DOHH2 (cell line): ENCODE data around the gene ARMS2.

Experiments used
- H3F3A ChIP-seq: fragments of 200-600 bp; sonication (generic), shearing (Covaris generic); 2 replicates; pipeline ENCODE4 v1.6.0; 2016; ENCODE audit warnings: antibody characterized with exemption, mild to moderate bottlenecking; ENCODE audit not compliant: control insufficient read depth, insufficient read depth
- H3K27ac ChIP-seq: fragments of 200-600 bp; sonication (generic); 2 replicates; pipeline ENCODE4 v1.5.1; 2014; ENCODE audit warnings: low read depth, mild to moderate bottlenecking, low read length, moderate library complexity
- H3K27me3 ChIP-seq: fragments of 200-600 bp; sonication (generic); 2 replicates; pipeline ENCODE4 v1.6.1; 2014; ENCODE audit warnings: mild to moderate bottlenecking, low read length, mixed read lengths; ENCODE audit not compliant: control insufficient read depth
- H3K36me3 ChIP-seq: fragments of 200-600 bp; sonication (generic); 2 replicates; pipeline ENCODE4 v1.6.1; 2014; ENCODE audit warnings: mild to moderate bottlenecking, low read length, moderate library complexity, mixed read lengths; ENCODE audit not compliant: control insufficient read depth
- H3K4me1 ChIP-seq: fragments of 200-600 bp; sonication (generic); 2 replicates; pipeline ENCODE4 v1.6.1; 2014; ENCODE audit warnings: mild to moderate bottlenecking, low read length, mixed read lengths; ENCODE audit not compliant: control insufficient read depth
- H3K4me2 ChIP-seq: fragments of 200-600 bp; sonication (generic); 2 replicates; pipeline ENCODE4 v1.6.0; 2014; ENCODE audit warnings: mild to moderate bottlenecking, low read length, moderate library complexity
- H3K4me3 ChIP-seq: fragments of 200-600 bp; sonication (generic); 2 replicates; pipeline ENCODE4 v1.5.1; 2014; ENCODE audit warnings: mild to moderate bottlenecking, low read length, mixed read lengths
- H3K79me2 ChIP-seq: fragments of 200-600 bp; sonication (generic); 2 replicates; pipeline ENCODE4 v1.6.1; 2014; ENCODE audit warnings: mild to moderate bottlenecking, low read length, mixed read lengths; ENCODE audit not compliant: control insufficient read depth
- H3K9me2 ChIP-seq: fragments of 200-600 bp; sonication (generic); replicated peaks from 2 replicates; pipeline ENCODE4 v1.6.1; 2014; ENCODE audit warnings: mild to moderate bottlenecking, low read length, mixed read lengths; ENCODE audit not compliant: control insufficient read depth
- H3K9me3 ChIP-seq: fragments of 200-600 bp; sonication (generic); 2 replicates; pipeline ENCODE4 v1.6.1; 2014; ENCODE audit warnings: antibody characterized with exemption, low read length, mixed read lengths; ENCODE audit not compliant: control insufficient read depth, insufficient read depth
- H4K20me1 ChIP-seq: fragments of 200-600 bp; sonication (generic); 2 replicates; pipeline ENCODE4 v1.6.0; 2014; ENCODE audit warnings: low read depth, mild to moderate bottlenecking, antibody characterized with exemption, low read length, moderate library complexity; ENCODE audit not compliant: control insufficient read depth, insufficient read depth
- EZH2phosphoT487 ChIP-seq: fragments of 200-600 bp; sonication (generic); IDR thresholded peaks from 2 replicates; pipeline ENCODE4 v1.6.1; 2017; ENCODE audit warnings: borderline replicate concordance, mild to moderate bottlenecking, antibody characterized with exemption, low read length, moderate library complexity, mixed read lengths
- TF ChIP-seq, protein P1 (sequence below): fragments of 200-600 bp; sonication (generic); IDR thresholded peaks from one replicate; pipeline ENCODE4 v1.5.1; 2014; ENCODE audit warnings: antibody characterized with exemption, mild to moderate bottlenecking, low read depth, low read length; ENCODE audit not compliant: poor library complexity, severe bottlenecking

ARMS2 gene

DNA sequence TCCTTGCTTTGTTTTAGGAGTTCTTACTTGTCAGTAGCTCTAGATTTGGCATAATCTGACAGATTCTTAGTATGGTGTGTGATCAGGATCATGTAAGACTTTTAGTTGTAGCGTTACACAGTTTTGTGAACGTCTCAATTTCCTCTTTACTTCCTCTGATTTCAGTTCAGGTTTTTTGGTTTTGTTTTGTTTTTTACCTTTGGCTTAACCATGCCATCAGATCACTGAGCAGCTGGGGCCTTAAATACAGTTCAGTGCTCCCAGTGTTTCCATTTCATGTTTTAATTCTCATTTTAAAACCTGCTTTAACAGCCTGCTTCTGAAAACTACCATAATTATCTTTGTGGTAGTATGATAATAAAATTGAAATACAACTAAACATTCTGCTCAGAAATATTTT is 27.2 kb upstream of the ARMS2 start:
- Histone ChIP-seq H3K36me3 (no peaks in the 10 kb centered on the region), H4K20me1 (no peaks in the 10 kb centered on the region), H3K4me2 (no peak overlapping the region), H3F3A (no peaks in the 10 kb centered on the region), H3K4me1 (peaks cover 12% of the 10 kb centered on the region), H3K9me2 (no peaks in the 10 kb centered on the region), H3K27ac (no peak overlapping the region), H3K79me2 (no peaks in the 10 kb centered on the region), H3K27me3 (no peaks in the 10 kb centered on the region), H3K4me3 (no peak overlapping the region), H3K9me3 (no peaks in the 10 kb centered on the region)
- no peak for TF ChIP-seq EZH2phosphoT487
- TF ChIP-seq, protein P1, sequence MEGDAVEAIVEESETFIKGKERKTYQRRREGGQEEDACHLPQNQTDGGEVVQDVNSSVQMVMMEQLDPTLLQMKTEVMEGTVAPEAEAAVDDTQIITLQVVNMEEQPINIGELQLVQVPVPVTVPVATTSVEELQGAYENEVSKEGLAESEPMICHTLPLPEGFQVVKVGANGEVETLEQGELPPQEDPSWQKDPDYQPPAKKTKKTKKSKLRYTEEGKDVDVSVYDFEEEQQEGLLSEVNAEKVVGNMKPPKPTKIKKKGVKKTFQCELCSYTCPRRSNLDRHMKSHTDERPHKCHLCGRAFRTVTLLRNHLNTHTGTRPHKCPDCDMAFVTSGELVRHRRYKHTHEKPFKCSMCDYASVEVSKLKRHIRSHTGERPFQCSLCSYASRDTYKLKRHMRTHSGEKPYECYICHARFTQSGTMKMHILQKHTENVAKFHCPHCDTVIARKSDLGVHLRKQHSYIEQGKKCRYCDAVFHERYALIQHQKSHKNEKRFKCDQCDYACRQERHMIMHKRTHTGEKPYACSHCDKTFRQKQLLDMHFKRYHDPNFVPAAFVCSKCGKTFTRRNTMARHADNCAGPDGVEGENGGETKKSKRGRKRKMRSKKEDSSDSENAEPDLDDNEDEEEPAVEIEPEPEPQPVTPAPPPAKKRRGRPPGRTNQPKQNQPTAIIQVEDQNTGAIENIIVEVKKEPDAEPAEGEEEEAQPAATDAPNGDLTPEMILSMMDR, result no peak

DNA sequence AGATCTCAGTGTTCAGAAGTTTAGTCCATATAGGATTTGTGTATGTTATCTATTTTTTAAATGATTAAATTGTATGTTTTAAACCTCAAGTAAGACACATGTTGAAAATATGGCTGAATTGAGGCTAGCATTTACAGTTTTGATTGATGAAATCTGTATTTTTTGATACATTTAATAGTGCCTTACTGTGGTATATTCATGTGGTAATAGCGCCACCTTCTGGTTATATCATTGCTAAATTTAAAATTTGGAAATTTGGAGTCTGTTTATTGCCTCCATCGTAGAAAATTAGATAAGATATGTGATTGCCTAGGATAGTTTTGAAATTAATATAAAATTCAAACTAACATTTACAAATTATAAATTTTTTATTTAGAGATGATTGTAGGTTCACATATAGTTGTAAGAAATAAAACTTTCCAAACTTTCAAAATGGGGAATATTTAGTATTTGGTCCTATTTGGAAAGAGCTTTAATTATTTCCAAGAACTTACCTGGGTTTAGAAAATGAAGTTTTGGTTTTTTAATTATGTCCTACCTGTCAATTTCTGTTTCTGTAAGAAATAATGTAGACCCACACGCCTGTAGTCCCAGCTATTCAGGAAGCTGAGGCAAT is 19.1 kb upstream of the ARMS2 start:
- no peaks in the 10 kb centered on the region for H3K36me3 ChIP-seq
- no peaks in the 10 kb centered on the region for H3F3A ChIP-seq
- no peaks in the 10 kb centered on the region for H3K4me1 ChIP-seq
- H3K4me3 ChIP-seq, result no peak overlapping the region
- H3K4me2 ChIP-seq, result no peak overlapping the region
- H3K27me3 ChIP-seq, result no peaks in the 10 kb centered on the region
- H3K9me2 ChIP-seq, result no peaks in the 10 kb centered on the region
- no peaks in the 10 kb centered on the region for H3K9me3 ChIP-seq
- no peaks in the 10 kb centered on the region for H4K20me1 ChIP-seq
- H3K27ac ChIP-seq, result no peak overlapping the region
- TF ChIP-seq, protein P1, result peak; percentile 56
- no peak for TF ChIP-seq EZH2phosphoT487
- no peaks in the 10 kb centered on the region for H3K79me2 ChIP-seq

DNA sequence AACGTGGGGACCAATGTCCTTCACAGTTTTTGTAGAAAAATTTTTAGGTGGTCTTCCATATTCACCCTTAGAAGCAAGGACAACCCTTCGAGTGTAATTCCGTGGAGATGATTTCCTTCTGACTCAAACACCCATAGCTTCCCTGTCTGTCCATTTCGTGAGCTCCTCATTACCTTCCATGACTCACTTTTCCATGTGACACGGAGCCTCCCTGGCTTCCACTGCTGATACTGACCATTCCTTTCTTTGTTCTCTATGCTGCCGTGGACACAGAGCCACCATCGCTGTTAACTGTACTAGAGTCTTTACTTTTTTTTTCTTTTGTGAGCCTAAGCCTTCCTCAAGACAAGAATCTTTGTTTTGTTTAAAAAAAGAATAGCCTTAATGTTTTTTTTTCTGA is 12.5 kb upstream of the ARMS2 start:
- H3K36me3 ChIP-seq, result no peaks in the 10 kb centered on the region
- no peak overlapping the region for H3K4me2 ChIP-seq
- H3K9me3 ChIP-seq, result no peaks in the 10 kb centered on the region
- H3K4me1 ChIP-seq, result no peaks in the 10 kb centered on the region
- TF ChIP-seq, protein P1, result no peak
- TF ChIP-seq EZH2phosphoT487, result no peak
- peaks cover 6% of the 10 kb centered on the region; the same call in 1 of the 2 replicates for H3K27me3 ChIP-seq
- H3K27ac ChIP-seq, result no peak overlapping the region
- no peaks in the 10 kb centered on the region for H3K9me2 ChIP-seq
- no peaks in the 10 kb centered on the region for H3F3A ChIP-seq
- no peaks in the 10 kb centered on the region for H3K79me2 ChIP-seq
- no peaks in the 10 kb centered on the region for H4K20me1 ChIP-seq
- H3K4me3 ChIP-seq, result no peak overlapping the region
